ENCODE measurements around the gene TEAD3.
"Not testable (repeated sequence)": the region's sequence is repeated elsewhere in the genome, so short reads cannot be mapped to it uniquely, and the experiment has no call there.

Gene TEAD3

DNA sequence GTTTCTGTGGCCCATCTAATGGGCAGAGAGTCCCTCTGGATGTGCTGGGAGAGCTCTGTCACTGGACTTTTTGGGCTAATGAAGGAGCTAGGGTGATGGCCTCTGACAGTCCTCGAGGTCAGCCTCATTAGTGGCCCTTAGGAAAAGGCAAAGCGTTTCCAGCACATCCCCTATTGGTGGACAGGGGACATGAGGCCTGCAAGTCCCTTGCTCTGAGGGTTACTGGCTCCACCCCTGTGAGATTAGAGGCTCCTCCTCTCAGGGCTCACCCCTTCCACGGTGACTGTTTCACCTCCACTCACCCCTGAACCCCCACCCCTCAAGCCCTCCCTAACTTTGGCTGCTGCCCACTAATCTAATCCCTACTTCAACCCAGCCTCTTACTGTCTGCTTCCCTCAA is 57.6 kb downstream of the TEAD3 start:
- no peaks in the 10 kb centered on the region for H3K4me1 Mint-ChIP-seq
- H3K36me3 Mint-ChIP-seq (ENCODE audit: low read depth): no peaks in the 10 kb centered on the region
- TF ChIP-seq, protein P1, sequence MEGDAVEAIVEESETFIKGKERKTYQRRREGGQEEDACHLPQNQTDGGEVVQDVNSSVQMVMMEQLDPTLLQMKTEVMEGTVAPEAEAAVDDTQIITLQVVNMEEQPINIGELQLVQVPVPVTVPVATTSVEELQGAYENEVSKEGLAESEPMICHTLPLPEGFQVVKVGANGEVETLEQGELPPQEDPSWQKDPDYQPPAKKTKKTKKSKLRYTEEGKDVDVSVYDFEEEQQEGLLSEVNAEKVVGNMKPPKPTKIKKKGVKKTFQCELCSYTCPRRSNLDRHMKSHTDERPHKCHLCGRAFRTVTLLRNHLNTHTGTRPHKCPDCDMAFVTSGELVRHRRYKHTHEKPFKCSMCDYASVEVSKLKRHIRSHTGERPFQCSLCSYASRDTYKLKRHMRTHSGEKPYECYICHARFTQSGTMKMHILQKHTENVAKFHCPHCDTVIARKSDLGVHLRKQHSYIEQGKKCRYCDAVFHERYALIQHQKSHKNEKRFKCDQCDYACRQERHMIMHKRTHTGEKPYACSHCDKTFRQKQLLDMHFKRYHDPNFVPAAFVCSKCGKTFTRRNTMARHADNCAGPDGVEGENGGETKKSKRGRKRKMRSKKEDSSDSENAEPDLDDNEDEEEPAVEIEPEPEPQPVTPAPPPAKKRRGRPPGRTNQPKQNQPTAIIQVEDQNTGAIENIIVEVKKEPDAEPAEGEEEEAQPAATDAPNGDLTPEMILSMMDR (IDR thresholded peaks at IDR 0.05; ENCODE audit: unreplicated experiment in 3 of 3): no peak
- H3K27ac Mint-ChIP-seq: no peak overlapping the region
- H3K4me3 Mint-ChIP-seq: no peak overlapping the region
- H3K9me3 Mint-ChIP-seq: no peaks in the 10 kb centered on the region
- H3K27me3 Mint-ChIP-seq (ENCODE audit: low read depth): peaks cover 7% of the 10 kb centered on the region

DNA sequence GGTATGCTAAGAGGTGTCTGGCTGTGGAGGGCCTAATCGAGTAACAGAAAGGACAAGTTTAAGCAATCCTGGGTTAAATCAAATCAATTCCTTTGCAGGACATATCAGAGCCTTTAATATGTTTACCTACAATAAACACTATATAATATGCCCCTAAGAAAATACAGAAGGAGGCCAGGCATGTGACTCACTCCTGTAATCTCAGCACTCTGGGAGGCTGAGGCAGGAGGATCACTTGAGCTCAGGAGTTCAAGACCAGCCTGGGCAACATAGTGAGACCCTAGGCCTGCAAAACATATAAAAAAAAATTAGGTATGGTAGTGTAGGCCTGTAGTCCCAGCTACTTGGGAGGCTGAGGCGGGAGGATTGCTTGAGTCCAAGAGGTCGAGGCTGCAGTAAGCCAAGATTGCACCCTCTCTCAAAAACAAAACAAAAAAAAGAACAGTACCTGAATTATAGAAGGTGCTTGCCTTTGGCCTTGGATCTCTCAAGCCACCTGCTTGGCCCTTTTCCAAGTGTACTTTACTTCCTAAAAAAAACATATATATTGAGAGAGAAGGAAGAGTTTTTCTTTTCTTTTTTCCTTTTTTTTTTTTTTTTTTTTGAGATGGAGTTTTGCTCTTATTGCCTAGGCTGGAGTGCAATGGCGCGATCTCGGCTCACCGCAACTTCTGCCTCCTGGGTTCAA is 58.4 kb downstream of the TEAD3 start:
- not testable (repeated sequence) for H3K4me1 Mint-ChIP-seq; H3K9me3 Mint-ChIP-seq; H3K36me3 Mint-ChIP-seq (ENCODE audit: low read depth); H3K27ac Mint-ChIP-seq; H3K4me3 Mint-ChIP-seq; H3K27me3 Mint-ChIP-seq (ENCODE audit: low read depth)

DNA sequence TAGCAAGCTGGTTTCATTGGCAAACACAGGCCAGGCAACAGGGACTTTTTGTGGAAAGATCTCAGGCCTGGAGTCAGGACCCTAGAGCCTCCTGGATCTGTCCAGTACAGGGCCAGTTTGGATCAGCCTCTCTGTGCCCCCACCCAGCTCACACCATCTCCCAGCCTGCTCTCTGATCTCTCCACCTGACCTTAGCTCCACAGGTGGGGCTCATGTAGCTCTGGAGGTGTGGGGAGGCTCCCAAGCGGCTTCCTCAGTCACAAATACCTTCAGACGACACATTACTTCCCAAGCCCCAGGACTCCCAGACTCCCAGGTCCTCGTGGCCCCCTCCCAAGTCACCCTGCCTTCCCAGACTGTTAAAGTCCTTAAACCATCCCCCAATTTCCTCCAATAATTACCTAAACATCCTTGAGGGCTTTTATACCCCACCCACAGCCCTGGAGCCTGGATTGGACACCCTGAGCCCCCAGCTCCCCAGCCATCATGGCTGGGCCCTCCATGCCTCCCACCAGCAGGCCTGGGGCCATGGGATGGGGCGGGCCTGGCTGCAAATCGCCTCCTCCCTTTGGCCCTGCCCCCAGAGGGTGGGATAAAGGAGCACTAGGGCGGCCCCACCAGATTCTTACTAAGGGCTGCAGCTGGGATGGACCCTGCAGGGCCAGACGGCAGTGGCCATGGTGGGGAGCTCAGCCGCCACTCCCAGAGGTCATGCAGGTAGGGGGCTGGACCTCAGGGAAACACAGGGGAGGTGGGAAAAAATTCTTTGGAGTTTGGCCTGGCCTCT is 60.6 kb downstream of the TEAD3 start:
- H3K36me3 Mint-ChIP-seq (ENCODE audit: low read depth): no peaks in the 10 kb centered on the region
- H3K4me1 Mint-ChIP-seq: no peaks in the 10 kb centered on the region
- no peaks in the 10 kb centered on the region for H3K9me3 Mint-ChIP-seq
- TF ChIP-seq, protein P1 (IDR thresholded peaks at IDR 0.05; ENCODE audit: unreplicated experiment in 3 of 3): no peak
- peaks cover 4% of the 10 kb centered on the region for H3K27me3 Mint-ChIP-seq (ENCODE audit: low read depth)
- H3K27ac Mint-ChIP-seq: no peak overlapping the region
- no peak overlapping the region for H3K4me3 Mint-ChIP-seq

DNA sequence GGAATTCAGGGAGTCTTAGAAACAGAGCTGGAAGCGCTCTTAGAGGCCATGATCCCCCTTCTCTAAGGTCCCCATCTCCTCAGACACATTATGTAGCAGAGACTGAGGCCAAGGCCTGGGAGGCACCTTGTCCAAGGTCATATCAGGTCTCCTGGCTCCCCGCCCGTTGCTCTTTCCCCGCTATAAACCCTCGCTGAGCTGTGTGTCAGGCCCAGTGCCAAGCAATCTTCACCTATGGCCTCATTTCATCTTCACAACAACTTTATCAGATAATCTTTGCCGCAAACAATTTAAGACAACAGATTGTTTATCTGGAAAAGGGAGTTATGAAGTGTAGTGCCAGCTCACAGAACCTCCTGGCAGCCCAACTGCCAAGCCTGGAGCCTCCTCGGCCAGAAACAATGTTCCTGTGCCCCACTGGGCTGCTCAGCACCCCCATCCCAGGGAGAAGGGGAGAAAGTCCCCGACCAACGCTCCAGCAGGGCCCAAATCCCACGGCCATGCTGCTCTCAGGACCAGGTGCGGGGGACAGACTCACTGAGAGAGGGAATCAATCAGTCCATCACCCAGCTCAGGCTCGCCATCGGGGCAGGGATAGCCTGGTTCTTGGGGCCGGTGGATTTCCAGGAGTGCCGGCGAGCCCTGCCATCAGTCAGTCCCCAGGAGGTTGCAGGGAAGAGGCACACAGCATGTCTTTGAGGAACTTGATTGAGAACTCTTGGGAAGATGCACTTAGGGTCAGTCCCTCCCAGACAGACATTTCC is 61.6 kb downstream of the TEAD3 start:
- Mint-ChIP-seq H3K9me3 (no peaks in the 10 kb centered on the region), H3K27me3 (ENCODE audit: low read depth) (no peaks in the 10 kb centered on the region), H3K27ac (no peak overlapping the region), H3K36me3 (ENCODE audit: low read depth) (no peaks in the 10 kb centered on the region), H3K4me3 (no peak overlapping the region), H3K4me1 (no peaks in the 10 kb centered on the region)
- TF ChIP-seq, protein P1 (IDR thresholded peaks at IDR 0.05; ENCODE audit: unreplicated experiment in 3 of 3): no peak

DNA sequence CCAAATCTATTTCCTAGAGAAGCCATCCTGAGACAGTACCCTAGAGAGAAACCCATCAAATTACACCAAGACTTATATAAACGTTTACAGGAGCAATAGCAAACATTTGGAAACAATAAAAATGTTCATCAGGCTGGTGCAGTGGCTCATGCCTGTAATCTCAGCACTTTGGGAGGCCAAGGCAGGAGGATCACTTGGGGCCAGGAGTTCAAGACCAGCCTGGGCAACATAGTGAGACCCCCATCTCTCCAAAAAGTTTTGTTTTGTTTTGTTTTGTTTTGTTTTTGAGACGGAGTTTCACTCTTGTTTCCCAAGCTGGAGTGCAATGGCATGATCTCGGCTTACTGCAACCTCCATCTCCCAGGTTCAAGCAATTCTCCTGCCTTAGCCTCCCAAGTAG is 64.2 kb downstream of the TEAD3 start:
- H3K27ac Mint-ChIP-seq; H3K4me3 Mint-ChIP-seq; H3K4me1 Mint-ChIP-seq; H3K27me3 Mint-ChIP-seq (ENCODE audit: low read depth); H3K9me3 Mint-ChIP-seq: not testable (repeated sequence)
- peaks cover 11% of the 10 kb centered on the region for H3K36me3 Mint-ChIP-seq (ENCODE audit: low read depth)

DNA sequence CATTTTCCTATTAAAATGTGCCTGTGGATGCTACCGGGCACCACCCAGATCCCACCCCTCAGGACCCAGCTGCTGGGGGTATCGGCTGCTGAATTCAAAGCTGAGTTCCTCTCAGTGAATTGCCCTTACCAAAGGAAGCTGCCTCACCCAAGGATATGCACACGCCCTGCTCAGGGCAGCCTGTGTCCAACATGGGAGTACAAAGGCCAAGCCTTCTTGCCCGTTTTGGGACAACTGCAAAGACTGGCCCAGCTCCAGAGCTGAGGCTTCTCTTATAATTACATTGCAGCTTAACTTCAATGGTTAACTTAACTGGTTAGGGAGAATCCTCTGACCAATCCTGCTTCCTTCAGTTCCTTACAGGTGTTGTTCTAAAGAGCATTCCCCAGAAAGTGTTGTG is 64.6 kb downstream of the TEAD3 start:
- peaks cover 11% of the 10 kb centered on the region for H3K36me3 Mint-ChIP-seq (ENCODE audit: low read depth)
- H3K27me3 Mint-ChIP-seq (ENCODE audit: low read depth): no peaks in the 10 kb centered on the region
- H3K4me3 Mint-ChIP-seq: no peak overlapping the region
- peaks cover 5% of the 10 kb centered on the region for H3K4me1 Mint-ChIP-seq
- no peak overlapping the region for H3K27ac Mint-ChIP-seq
- TF ChIP-seq, protein P1 (IDR thresholded peaks at IDR 0.05; ENCODE audit: unreplicated experiment in 3 of 3): no peak
- H3K9me3 Mint-ChIP-seq: peaks cover 6% of the 10 kb centered on the region
